GM23338 (cell line): ENCODE measurements around the gene CAVIN2. TPM values are rescaled to one million over a fixed set of nuclear protein-coding genes. Genes with fewer than 3 reads are reported as not detected.

Experiments
- ATAC-seq: fragments of 200-7000 bp; cut with Tn5 transposase; 3 replicates; pipeline ENCODE4 v1.9.1; 2020
- DNase-seq: peaks from one replicate; pipeline ENCODE4 v3.0.0-alpha.2; 2015; ENCODE audit warnings: low spot score
- H2AFZ ChIP-seq: fragments of 200-600 bp; sonication (generic); 2 replicates; pipeline ENCODE4 v1.8.0; 2016; ENCODE audit warnings: antibody characterized with exemption, mild to moderate bottlenecking, moderate library complexity
- H3F3A ChIP-seq: fragments of 200-600 bp; sonication (generic); replicated peaks from 2 replicates; pipeline ENCODE4 v1.8.0; 2017; ENCODE audit warnings: antibody characterized with exemption, mixed run types, low read depth
- H3K27ac ChIP-seq: fragments of 200-600 bp; sonication (generic); 2 replicates; pipeline ENCODE4 v1.6.1; 2016; ENCODE audit warnings: low read depth
- H3K27me3 ChIP-seq: fragments of 200-600 bp; sonication (generic); 2 replicates; pipeline ENCODE4 v1.8.0; 2016; ENCODE audit warnings: mild to moderate bottlenecking, mixed run types, moderate library complexity; ENCODE audit not compliant: insufficient read depth
- H3K36me3 ChIP-seq: fragments of 200-600 bp; sonication (generic); 2 replicates; pipeline ENCODE4 v1.8.0; 2016; ENCODE audit warnings: mild to moderate bottlenecking; ENCODE audit not compliant: insufficient read depth
- H3K4me1 ChIP-seq: fragments of 200-600 bp; sonication (generic); 2 replicates; pipeline ENCODE4 v1.8.0; 2016; ENCODE audit warnings: mild to moderate bottlenecking, moderate library complexity; ENCODE audit not compliant: insufficient read depth
- H3K4me2 ChIP-seq: fragments of 200-600 bp; sonication (generic); 2 replicates; pipeline ENCODE4 v1.7.1; 2017; ENCODE audit warnings: mixed run types
- H3K4me3 ChIP-seq: fragments of 200-600 bp; sonication (generic); 2 replicates; pipeline ENCODE4 v1.6.1; 2016; ENCODE audit warnings: mixed run types
- H3K79me2 ChIP-seq: fragments of 200-600 bp; sonication (generic); replicated peaks from 2 replicates; pipeline ENCODE4 v1.8.0; 2017; ENCODE audit warnings: mild to moderate bottlenecking; ENCODE audit not compliant: insufficient read depth
- H3K9me2 ChIP-seq: fragments of 200-600 bp; sonication (generic); 2 replicates; pipeline ENCODE4 v1.8.0; 2017; ENCODE audit not compliant: insufficient read depth
- H4K20me1 ChIP-seq: fragments of 200-600 bp; sonication (generic); replicated peaks from 2 replicates; pipeline ENCODE4 v1.8.0; 2017; ENCODE audit warnings: mild to moderate bottlenecking; ENCODE audit not compliant: insufficient read depth
- H3K27ac Mint-ChIP-seq: 2 replicates; pipeline ENCODE4 v1.8.0; 2020; ENCODE audit warnings: inconsistent platforms, mild to moderate bottlenecking, moderate library complexity, mixed read lengths
- H3K27me3 Mint-ChIP-seq: 3 replicates; pipeline ENCODE4 v1.8.0; 2022; ENCODE audit warnings: low read depth, mild to moderate bottlenecking, moderate library complexity, mixed read lengths, inconsistent platforms; ENCODE audit not compliant: insufficient read depth, poor library complexity
- H3K36me3 Mint-ChIP-seq: 3 replicates; pipeline ENCODE4 v1.8.0; 2021; ENCODE audit warnings: low read depth, mild to moderate bottlenecking, inconsistent platforms, moderate library complexity, mixed read lengths
- H3K4me1 Mint-ChIP-seq: 3 replicates; pipeline ENCODE4 v1.8.0; 2020; ENCODE audit warnings: mild to moderate bottlenecking, inconsistent platforms, mixed read lengths
- H3K4me3 Mint-ChIP-seq: 3 replicates; pipeline ENCODE4 v1.8.0; 2021; ENCODE audit warnings: moderate library complexity, mild to moderate bottlenecking, inconsistent platforms, mixed read lengths
- H3K9me3 Mint-ChIP-seq: 3 replicates; pipeline ENCODE4 v1.8.0; 2020; ENCODE audit warnings: moderate library complexity, mild to moderate bottlenecking, inconsistent platforms, mixed read lengths
- CREB1 ChIP-seq: fragments of 250-450 bp; sonication (Bioruptor Pico); IDR thresholded peaks from 2 replicates; pipeline ENCODE4 v1.5.0; 2020; ENCODE audit warnings: low read depth, mild to moderate bottlenecking, moderate library complexity
- ETS1 ChIP-seq: IDR thresholded peaks from 2 replicates; pipeline ENCODE4 v1.6.1; 2016; ENCODE audit warnings: antibody characterized with exemption
- EZH2 ChIP-seq: fragments of 200-600 bp; sonication (generic); IDR thresholded peaks from one replicate; pipeline ENCODE4 v1.8.0; 2017; ENCODE audit warnings: antibody characterized with exemption, mild to moderate bottlenecking, low read depth; ENCODE audit not compliant: unreplicated experiment
- EZH2phosphoT487 ChIP-seq: fragments of 200-600 bp; sonication (generic); IDR thresholded peaks from one replicate; pipeline ENCODE4 v1.8.1; 2018; ENCODE audit warnings: antibody characterized with exemption; ENCODE audit not compliant: unreplicated experiment
- JUNB ChIP-seq: IDR thresholded peaks from one replicate; pipeline ENCODE4 v1.6.1; 2016; ENCODE audit warnings: antibody characterized with exemption; ENCODE audit not compliant: unreplicated experiment
- NANOG ChIP-seq: IDR thresholded peaks from 2 replicates; pipeline ENCODE4 v1.6.1; 2016; ENCODE audit warnings: antibody characterized with exemption, borderline replicate concordance
- POLR2AphosphoS5 ChIP-seq: IDR thresholded peaks from 2 replicates; pipeline ENCODE4 v1.6.1; 2016; ENCODE audit warnings: antibody characterized with exemption, low read depth
- STAT1 ChIP-seq: IDR thresholded peaks from one replicate; pipeline ENCODE4 v1.6.1; 2016; ENCODE audit warnings: antibody characterized with exemption; ENCODE audit not compliant: unreplicated experiment
- ZNF114 ChIP-seq: fragments of 250-450 bp; sonication (Bioruptor Pico); IDR thresholded peaks from 2 replicates; pipeline ENCODE4 v1.5.0; 2020; ENCODE audit warnings: mild to moderate bottlenecking, moderate library complexity
- ZNF331 ChIP-seq: fragments of 250-450 bp; sonication (Bioruptor Pico); IDR thresholded peaks from 2 replicates; pipeline ENCODE4 v1.5.0; 2020; ENCODE audit warnings: low read depth, mild to moderate bottlenecking, moderate library complexity
- polyA plus RNA-seq: library from polyadenylated mRNA; unstranded; fragments of >200 nt; fragmentation: Nextera tagmentation; extraction: Ambion mirVana; gene quantifications from 2 replicates; pipeline ENCODE4 v1.2.1, GENCODE V29; 2016
- total RNA-seq: library from RNA; depleted of rRNA; stranded (reverse); fragments of >200 nt; shearing (Covaris generic); gene quantifications from 2 replicates; pipeline ENCODE4 v1.2.3, GENCODE V29; 2014
- TF ChIP-seq, protein P1 (sequence below): fragments of 250-450 bp; sonication (Bioruptor Pico); IDR thresholded peaks from 2 replicates; pipeline ENCODE4 v1.5.0; 2020; ENCODE audit warnings: mild to moderate bottlenecking, moderate library complexity
- TF ChIP-seq, protein P2 (sequence below): IDR thresholded peaks from one replicate; pipeline ENCODE4 v1.6.1; 2018; ENCODE audit warnings: antibody characterized with exemption; ENCODE audit not compliant: unreplicated experiment
- TF ChIP-seq, protein P3 (sequence below), 2 experiments: fragments of 200-600 bp in 1 of 2; sonication (generic) in 1 of 2; conservative IDR thresholded peaks; 2 replicates each; pipeline versions ENCODE4 v1.5.1 to v1.6.1; 2016 to 2017; ENCODE audit warnings: antibody characterized with exemption in 2 of 2, low read depth in 2 of 2, mild to moderate bottlenecking in 2 of 2, moderate library complexity in 1 of 2

Gene CAVIN2
- total and polyA plus RNA-seq, 2 experiments from 2014 or later, result 0.07 to 0.15 TPM

DNA sequence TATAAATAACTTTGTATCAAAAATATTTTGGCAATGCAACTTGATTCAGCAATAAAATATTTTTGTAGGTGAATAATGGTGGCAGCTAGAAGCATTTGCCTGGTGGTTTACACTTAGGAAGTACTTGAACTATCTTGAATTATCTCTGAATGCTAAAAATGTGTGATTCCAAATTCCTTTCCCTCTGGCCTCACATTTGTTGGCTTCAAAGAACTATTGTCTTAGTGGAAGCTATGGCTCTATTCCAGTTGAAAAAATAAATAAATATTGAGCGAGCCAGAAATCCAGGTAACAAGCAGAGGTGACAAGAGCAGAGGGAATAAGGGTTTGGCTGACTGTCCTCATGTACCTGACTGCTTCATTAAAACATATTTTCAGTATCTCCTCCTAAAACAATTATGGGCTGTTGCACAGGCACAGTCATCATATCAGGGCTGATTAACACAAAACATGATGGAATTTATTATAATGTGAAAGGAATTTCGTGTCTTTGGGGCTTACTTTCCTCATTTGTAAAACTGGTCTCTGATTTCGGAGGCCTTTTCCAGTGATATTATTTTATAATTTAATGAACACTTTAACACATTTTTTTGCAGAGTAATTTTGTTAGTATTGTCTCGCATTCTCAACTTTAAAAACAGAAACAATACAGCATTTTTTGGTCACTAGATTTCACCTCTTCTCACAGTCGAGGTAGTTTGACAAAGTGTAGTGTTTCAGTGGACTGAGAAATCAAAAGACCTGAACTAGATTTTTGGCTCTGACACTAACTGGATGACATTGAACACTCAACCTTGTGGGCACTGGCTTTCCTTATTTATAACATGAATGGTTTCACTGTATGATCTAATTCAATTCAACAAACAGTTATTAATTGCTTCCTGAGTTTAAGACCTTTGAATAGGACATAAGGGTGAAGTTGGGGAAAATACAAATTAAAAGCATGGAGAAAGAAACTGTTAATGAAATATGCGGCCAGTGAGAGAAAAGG, 7.8 kb upstream of the CAVIN2 start:
- DNase-seq, result no peak
- Histone ChIP-seq H3K79me2 (no peaks in the 10 kb centered on the region), H2AFZ (no peak overlapping the region), H4K20me1 (no peaks in the 10 kb centered on the region), H3K4me2 (no peak overlapping the region), H3K4me1 (peaks cover 20% of the 10 kb centered on the region), H3K36me3 (no peaks in the 10 kb centered on the region), H3K4me3 (no peak overlapping the region), H3K27ac (no peak overlapping the region), H3F3A (no peaks in the 10 kb centered on the region), H3K9me2 (no peaks in the 10 kb centered on the region), H3K27me3 (no peaks in the 10 kb centered on the region)
- Mint-ChIP-seq H3K9me3 (no peaks in the 10 kb centered on the region), H3K36me3 (no peaks in the 10 kb centered on the region), H3K4me3 (no peak overlapping the region), H3K4me1 (peaks cover 14% of the 10 kb centered on the region), H3K27me3 (peaks cover 3% of the 10 kb centered on the region), H3K27ac (no peak overlapping the region)
- ATAC-seq, result no peak
- TF ChIP-seq STAT1 (no peak), NANOG (no peak), CREB1 (CRISPR knock-in tag) (no peak), ZNF114 (CRISPR knock-in tag) (no peak), ZNF331 (no peak), JUNB (no peak), POLR2AphosphoS5 (no peak), EZH2phosphoT487 (no peak), EZH2 (no peak), ETS1 (no peak)
- TF ChIP-seq, protein P1, sequence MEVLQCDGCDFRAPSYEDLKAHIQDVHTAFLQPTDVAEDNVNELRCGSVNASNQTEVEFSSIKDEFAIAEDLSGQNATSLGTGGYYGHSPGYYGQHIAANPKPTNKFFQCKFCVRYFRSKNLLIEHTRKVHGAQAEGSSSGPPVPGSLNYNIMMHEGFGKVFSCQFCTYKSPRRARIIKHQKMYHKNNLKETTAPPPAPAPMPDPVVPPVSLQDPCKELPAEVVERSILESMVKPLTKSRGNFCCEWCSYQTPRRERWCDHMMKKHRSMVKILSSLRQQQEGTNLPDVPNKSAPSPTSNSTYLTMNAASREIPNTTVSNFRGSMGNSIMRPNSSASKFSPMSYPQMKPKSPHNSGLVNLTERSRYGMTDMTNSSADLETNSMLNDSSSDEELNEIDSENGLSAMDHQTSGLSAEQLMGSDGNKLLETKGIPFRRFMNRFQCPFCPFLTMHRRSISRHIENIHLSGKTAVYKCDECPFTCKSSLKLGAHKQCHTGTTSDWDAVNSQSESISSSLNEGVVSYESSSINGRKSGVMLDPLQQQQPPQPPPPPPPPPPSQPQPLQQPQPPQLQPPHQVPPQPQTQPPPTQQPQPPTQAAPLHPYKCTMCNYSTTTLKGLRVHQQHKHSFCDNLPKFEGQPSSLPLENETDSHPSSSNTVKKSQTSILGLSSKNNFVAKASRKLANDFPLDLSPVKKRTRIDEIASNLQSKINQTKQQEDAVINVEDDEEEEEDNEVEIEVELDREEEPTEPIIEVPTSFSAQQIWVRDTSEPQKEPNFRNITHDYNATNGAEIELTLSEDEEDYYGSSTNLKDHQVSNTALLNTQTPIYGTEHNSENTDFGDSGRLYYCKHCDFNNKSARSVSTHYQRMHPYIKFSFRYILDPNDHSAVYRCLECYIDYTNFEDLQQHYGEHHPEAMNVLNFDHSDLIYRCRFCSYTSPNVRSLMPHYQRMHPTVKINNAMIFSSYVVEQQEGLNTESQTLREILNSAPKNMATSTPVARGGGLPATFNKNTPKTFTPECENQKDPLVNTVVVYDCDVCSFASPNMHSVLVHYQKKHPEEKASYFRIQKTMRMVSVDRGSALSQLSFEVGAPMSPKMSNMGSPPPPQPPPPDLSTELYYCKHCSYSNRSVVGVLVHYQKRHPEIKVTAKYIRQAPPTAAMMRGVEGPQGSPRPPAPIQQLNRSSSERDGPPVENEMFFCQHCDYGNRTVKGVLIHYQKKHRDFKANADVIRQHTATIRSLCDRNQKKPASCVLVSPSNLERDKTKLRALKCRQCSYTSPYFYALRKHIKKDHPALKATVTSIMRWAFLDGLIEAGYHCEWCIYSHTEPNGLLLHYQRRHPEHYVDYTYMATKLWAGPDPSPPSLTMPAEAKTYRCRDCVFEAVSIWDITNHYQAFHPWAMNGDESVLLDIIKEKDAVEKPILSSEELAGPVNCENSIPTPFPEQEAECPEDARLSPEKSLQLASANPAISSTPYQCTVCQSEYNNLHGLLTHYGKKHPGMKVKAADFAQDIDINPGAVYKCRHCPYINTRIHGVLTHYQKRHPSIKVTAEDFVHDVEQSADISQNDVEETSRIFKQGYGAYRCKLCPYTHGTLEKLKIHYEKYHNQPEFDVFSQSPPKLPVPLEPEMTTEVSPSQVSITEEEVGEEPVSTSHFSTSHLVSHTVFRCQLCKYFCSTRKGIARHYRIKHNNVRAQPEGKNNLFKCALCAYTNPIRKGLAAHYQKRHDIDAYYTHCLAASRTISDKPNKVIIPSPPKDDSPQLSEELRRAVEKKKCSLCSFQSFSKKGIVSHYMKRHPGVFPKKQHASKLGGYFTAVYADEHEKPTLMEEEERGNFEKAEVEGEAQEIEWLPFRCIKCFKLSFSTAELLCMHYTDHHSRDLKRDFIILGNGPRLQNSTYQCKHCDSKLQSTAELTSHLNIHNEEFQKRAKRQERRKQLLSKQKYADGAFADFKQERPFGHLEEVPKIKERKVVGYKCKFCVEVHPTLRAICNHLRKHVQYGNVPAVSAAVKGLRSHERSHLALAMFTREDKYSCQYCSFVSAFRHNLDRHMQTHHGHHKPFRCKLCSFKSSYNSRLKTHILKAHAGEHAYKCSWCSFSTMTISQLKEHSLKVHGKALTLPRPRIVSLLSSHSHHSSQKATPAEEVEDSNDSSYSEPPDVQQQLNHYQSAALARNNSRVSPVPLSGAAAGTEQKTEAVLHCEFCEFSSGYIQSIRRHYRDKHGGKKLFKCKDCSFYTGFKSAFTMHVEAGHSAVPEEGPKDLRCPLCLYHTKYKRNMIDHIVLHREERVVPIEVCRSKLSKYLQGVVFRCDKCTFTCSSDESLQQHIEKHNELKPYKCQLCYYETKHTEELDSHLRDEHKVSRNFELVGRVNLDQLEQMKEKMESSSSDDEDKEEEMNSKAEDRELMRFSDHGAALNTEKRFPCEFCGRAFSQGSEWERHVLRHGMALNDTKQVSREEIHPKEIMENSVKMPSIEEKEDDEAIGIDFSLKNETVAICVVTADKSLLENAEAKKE (CRISPR knock-in tag), result no peak
- TF ChIP-seq, protein P2, sequence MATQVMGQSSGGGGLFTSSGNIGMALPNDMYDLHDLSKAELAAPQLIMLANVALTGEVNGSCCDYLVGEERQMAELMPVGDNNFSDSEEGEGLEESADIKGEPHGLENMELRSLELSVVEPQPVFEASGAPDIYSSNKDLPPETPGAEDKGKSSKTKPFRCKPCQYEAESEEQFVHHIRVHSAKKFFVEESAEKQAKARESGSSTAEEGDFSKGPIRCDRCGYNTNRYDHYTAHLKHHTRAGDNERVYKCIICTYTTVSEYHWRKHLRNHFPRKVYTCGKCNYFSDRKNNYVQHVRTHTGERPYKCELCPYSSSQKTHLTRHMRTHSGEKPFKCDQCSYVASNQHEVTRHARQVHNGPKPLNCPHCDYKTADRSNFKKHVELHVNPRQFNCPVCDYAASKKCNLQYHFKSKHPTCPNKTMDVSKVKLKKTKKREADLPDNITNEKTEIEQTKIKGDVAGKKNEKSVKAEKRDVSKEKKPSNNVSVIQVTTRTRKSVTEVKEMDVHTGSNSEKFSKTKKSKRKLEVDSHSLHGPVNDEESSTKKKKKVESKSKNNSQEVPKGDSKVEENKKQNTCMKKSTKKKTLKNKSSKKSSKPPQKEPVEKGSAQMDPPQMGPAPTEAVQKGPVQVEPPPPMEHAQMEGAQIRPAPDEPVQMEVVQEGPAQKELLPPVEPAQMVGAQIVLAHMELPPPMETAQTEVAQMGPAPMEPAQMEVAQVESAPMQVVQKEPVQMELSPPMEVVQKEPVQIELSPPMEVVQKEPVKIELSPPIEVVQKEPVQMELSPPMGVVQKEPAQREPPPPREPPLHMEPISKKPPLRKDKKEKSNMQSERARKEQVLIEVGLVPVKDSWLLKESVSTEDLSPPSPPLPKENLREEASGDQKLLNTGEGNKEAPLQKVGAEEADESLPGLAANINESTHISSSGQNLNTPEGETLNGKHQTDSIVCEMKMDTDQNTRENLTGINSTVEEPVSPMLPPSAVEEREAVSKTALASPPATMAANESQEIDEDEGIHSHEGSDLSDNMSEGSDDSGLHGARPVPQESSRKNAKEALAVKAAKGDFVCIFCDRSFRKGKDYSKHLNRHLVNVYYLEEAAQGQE, result no peak
- TF ChIP-seq, protein P3, sequence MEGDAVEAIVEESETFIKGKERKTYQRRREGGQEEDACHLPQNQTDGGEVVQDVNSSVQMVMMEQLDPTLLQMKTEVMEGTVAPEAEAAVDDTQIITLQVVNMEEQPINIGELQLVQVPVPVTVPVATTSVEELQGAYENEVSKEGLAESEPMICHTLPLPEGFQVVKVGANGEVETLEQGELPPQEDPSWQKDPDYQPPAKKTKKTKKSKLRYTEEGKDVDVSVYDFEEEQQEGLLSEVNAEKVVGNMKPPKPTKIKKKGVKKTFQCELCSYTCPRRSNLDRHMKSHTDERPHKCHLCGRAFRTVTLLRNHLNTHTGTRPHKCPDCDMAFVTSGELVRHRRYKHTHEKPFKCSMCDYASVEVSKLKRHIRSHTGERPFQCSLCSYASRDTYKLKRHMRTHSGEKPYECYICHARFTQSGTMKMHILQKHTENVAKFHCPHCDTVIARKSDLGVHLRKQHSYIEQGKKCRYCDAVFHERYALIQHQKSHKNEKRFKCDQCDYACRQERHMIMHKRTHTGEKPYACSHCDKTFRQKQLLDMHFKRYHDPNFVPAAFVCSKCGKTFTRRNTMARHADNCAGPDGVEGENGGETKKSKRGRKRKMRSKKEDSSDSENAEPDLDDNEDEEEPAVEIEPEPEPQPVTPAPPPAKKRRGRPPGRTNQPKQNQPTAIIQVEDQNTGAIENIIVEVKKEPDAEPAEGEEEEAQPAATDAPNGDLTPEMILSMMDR (conservative IDR thresholded peaks at IDR 0.05; ENCODE audit: low read depth in 2 of 2), result no peak
